Stimulated activated CD8-positive, alpha-beta memory T cell treated with anti-CD3 and anti-CD28 coated beads, Interleukin-4, amount 100 ng/mL, for 24 hours (primary cell): ENCODE measurements around the gene MAP3K5.
"Not testable (repeated sequence)": the region's sequence is repeated elsewhere in the genome, so short reads cannot be mapped to it uniquely, and the experiment has no call there.

Experiments used
- DNase-seq: peaks from one replicate; pipeline ENCODE4 v3.0.0-alpha.2; 2020; ENCODE audit warnings: low read depth

MAP3K5 gene

DNA sequence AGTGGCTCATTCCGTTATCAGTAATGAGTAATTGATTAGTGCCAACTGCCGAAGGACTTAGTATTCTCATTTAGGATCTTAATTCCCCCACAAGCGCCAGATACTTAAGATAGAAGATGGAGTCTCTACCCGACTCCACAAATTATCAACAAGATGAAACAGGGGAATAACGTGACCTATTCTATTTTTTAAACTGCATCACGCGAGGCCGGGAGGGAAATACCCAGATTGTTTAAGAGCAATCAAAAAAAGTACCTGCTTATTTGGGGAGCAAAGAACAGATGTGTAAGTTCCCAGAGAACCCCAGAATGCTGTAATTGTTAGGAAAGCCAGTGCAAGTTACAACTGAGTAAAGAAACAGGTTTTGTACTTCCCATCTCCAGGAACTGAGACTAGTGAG, 1.1 kb upstream of the MAP3K5 start:
- DNase-seq = no peak

- DNase-seq = no peak
Measured at GRCh38 chr6:136792095-136792409, 225 bp downstream of the MAP3K5 start.

- peak; percentile 21 for DNase-seq
Measured at GRCh38 chr6:136791296-136792094, 782 bp downstream of the MAP3K5 start.

GRCh38 chr6:136790411-136791295, 1.6 kb downstream of the MAP3K5 start:
- DNase-seq = no peak

DNA sequence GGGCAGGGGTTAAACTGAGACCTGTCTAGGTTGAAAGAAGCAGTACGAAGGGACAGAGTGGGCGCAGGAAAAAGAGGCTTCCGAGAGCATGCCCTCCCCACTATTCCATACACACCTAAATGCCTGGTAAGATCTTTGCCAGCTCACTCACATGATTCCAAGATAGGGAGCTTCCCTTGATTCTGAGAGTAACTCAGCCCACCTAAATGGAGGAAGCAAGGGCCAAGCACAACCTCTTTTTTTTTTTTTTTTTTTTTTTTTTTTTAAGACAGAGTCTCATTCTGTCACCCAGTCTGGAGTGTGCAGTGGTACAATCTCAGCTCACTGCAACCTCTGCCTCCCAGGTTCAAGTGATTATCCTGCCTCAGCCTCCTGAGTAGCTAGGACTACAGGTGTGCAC, 2.8 kb downstream of the MAP3K5 start:
- DNase-seq = not testable (repeated sequence)

DNA sequence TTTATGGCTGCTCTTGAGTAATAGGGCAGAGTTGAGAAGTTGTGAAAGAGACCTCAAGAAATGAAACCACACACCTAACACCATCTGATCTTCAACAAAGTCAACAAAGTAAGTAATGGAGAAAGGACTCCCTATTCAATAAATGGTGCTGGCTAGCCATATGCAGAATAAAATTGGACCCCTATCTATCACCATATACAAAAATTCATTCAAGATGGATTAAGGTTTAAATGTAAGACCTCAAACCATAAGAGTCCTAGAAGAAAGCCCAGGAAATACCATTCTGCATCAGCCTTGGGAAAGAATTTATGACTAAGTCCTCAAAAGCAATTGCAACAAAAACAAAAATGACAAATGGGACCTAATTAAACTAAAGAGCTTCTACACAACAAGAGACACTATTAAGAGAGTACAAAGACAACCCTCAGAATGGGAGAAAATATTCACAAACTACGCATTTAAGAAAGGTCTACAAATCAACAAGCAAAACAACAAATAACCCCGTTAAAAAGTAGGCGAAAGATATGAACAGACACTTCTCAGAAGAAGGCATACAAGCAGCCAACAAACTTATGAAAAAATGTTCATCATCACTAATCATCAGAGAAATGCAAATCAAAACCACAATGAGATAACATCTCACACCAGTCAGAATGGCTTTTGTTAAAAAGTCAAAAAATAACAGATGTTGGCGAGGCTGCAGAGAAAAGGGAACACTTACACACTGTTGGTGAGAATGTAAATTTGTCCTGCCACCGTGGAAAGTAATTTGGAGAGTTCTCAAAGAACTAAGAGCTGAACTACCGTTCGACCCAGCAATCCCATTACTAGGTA, 4.0 kb downstream of the MAP3K5 start:
- DNase-seq = no peak

DNA sequence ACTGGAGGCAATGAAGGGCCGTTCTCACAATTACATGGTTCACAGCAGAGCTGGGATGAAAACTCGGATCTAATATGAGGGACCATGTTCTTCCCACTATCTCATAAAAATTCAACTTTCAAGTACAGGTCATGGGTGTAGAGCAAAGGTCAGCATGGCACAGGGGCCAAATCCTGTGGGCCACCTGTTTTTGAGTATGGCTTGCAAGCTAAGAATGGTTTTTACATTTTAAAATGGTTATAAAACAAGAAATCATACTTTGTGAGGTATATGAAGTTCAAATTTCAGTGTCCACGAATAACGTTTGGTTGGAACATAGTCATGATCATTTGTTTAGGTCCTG, 4.6 kb downstream of the MAP3K5 start:
- no peak for DNase-seq

DNA sequence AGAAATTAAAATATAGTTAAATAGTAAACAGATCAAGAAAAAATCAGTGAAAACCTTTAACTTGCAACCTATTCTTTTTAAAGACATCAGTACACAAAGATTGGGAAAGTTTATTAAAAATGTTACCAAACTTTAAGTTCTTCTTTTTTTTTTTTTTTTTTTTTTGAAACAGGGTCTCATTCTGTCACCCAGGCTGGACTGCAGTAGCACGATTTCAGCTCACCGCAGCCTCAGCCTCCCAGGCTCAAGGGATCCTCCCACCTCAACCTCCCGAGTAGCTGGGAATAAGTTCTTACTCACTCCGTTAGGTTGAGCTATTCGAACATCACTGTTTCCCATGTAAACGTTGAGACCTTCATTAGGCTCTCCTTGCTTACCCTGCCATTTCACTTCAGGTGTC, 5.6 kb downstream of the MAP3K5 start:
- DNase-seq = no peak

- DNase-seq = no peak
Measured at GRCh38 chr6:136784910-136785746, 7.1 kb downstream of the MAP3K5 start.

DNA sequence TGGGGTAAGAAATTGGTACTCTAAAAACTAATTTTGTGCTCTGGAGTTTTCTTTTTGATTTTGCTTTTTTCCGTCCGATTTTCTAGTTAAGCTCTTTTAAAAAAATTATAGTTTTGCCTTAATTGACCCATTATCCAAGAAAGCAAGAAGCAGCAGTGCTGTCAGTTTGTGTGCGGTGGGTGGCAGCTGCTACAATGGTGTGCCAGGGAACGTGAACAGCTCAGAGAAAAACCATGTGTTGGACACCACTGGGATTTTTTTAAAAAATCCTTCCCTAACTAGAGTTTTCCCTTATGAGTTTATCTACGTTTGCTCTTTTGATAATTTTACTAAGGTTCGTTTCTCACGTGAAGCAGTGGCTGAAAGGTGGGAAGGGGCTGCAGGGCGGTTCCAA, 8.0 kb downstream of the MAP3K5 start:
- no peak for DNase-seq

- no peak for DNase-seq
Measured at GRCh38 chr6:136783495-136784270, 8.6 kb downstream of the MAP3K5 start.

DNA sequence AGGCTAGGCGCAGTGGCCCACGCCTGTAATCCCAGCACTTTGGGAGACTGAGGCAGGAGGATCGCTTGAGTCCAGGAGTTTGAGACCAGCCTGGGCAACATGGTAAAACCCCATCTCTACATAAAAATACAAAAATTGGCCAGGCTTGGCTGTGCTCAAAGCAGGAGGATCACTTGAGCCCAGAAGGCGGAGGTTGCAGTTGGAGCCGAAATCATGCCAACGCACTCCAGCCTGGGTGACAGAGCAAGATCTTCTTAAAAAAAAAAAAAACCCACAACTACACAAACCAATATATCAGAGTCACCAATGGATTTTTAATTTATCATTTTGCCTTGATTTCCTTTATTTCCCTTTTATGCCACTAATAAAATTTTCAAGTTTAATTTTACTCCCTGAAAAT, 9.3 kb downstream of the MAP3K5 start:
- DNase-seq = no peak

GRCh38 chr6:136782021-136782770, 10.1 kb downstream of the MAP3K5 start:
- no peak for DNase-seq

GRCh38 chr6:136780972-136781371, 11.3 kb downstream of the MAP3K5 start:
- DNase-seq = no peak

DNA sequence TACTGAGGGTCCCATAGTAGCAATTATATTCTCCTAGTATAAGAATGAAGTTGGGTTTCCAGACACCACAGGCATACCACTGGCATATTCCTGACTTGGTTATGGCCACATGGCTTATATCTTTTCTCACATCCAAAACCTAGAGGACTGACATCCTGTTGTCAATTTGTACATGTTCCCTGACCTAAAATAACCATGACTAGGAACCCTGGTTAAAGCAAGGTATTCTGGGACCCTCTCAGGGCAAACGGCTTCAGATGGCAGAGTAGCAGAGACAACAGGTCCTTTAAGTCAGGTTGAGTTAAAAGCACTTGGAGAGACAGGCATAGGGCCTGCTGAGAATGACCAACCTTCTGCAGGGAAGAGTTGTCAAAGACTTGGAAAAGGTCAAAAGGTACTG, 12.6 kb downstream of the MAP3K5 start:
- no peak for DNase-seq

- DNase-seq = no peak
Measured at GRCh38 chr6:136777651-136778050, 14.6 kb downstream of the MAP3K5 start.

DNA sequence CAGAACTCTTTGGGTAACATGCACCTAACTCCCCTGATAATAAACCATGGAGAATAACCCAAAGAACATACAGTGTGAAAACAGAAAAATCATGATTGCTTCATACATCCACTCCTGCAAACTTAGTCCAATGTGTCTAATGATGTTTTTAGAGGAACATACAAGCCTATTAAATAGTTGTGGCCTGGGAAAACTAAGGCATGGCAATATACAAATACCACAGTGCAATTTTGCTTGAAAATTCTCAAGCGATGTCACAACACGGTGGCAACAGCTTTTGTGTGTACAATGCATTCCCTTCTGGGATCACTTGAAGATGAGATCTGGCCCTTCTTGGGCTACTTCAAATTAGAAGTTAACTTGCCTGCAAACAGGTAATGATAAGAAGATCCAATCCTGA, 16.7 kb downstream of the MAP3K5 start:
- no peak for DNase-seq

DNA sequence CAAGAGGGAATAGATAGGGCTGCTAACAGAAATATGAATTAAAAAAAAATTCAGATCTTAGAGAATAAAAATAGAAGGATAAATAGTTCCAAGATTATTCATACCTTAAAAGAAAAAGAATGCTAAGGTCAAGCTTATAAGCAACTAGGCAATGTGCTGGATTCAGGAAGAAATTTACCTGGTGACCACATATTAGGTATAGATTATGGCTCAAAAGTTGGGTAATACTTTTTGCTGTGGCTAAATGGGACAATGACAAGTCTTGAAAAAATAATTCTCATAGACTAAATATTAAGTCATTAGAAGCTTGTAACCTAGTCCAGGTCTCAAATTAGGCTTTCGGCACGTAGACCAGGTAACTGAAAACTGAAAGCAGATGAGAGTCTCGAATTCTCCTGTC, 17.2 kb downstream of the MAP3K5 start:
- DNase-seq = no peak

GRCh38 chr6:136774228-136775041, 17.8 kb downstream of the MAP3K5 start:
- no peak for DNase-seq

GRCh38 chr6:136773473-136773796, 18.8 kb downstream of the MAP3K5 start:
- no peak for DNase-seq
